Chondrocyte (in vitro differentiated cells): ENCODE results near the gene SRSF8. TPM values are rescaled to one million over a fixed set of nuclear protein-coding genes. Genes with fewer than 3 reads are reported as not detected.
"Not testable (repeated sequence)": the region's sequence is repeated elsewhere in the genome, so short reads cannot be mapped to it uniquely, and the experiment has no call there.

Source experiments
- DNase-seq: peaks from one replicate; pipeline ENCODE4 v3.0.0; 2021; ENCODE audit warnings: mixed read lengths, low spot score
- H3K27ac Mint-ChIP-seq: one replicate; pipeline ENCODE4 v1.8.0; 2021; ENCODE audit warnings: mild to moderate bottlenecking, moderate library complexity, mixed read lengths; ENCODE audit not compliant: unreplicated experiment
- H3K27me3 Mint-ChIP-seq: 2 replicates; pipeline ENCODE4 v1.8.0; 2021; ENCODE audit warnings: low read depth, mixed read lengths
- H3K36me3 Mint-ChIP-seq: 2 replicates; pipeline ENCODE4 v1.8.0; 2021; ENCODE audit warnings: low read depth, mixed read lengths
- H3K4me1 Mint-ChIP-seq: 2 replicates; pipeline ENCODE4 v1.8.0; 2021; ENCODE audit warnings: low read depth, mild to moderate bottlenecking, mixed read lengths
- H3K4me3 Mint-ChIP-seq: one replicate; pipeline ENCODE4 v1.8.0; 2021; ENCODE audit warnings: mild to moderate bottlenecking, moderate library complexity, mixed read lengths; ENCODE audit not compliant: unreplicated experiment
- H3K9me3 Mint-ChIP-seq: 2 replicates; pipeline ENCODE4 v1.8.0; 2021; ENCODE audit warnings: low read depth, mixed read lengths
- CTCF ChIP-seq: fragments of 200-600 bp; sonication (generic); IDR thresholded peaks from 2 replicates; pipeline ENCODE4 v1.5.0; 2021; ENCODE audit warnings: antibody characterized with exemption, mild to moderate bottlenecking, moderate library complexity
- long read RNA-seq: library from polyadenylated mRNA; stranded (forward); transcript quantifications from one replicate; pipeline ENCODE4 v2.0.0, GENCODE V29; 2021
- total RNA-seq: library from RNA; stranded (reverse); gene quantifications from 3 replicates; pipeline ENCODE4 v1.2.1, GENCODE V29; 2021

The SRSF8 gene
- 45.2 to 48.6 TPM (median 45.5 TPM) in 3 replicates for total RNA-seq
- long read RNA-seq, full-length matches to known transcripts = 128 of 131 reads
- long read RNA-seq, partial matches to known transcripts = 0 of 131 reads
- long read RNA-seq, other reads (novel, unspliced or antisense) = 3 of 131 reads

- Mint-ChIP-seq H3K27me3 (no peaks in the 10 kb centered on the region), H3K36me3 (peaks cover 6% of the 10 kb centered on the region), H3K4me1 (peaks cover 26% of the 10 kb centered on the region), H3K9me3 (no peaks in the 10 kb centered on the region), H3K27ac (peak within 1 kb of the TSS; percentile 97), H3K4me3 (peak within 1 kb of the TSS; percentile 98)
- DNase-seq = no peak
- TF ChIP-seq CTCF = no peak
Measured at GRCh38 chr11:95066716-95067038, at the start of gene SRSF8. Gene SRSF8 (plus strand): TSS chr11:95066919. CDS start chr11:95067227, 308 bp downstream.

GRCh38 chr11:95021468-95021867 is 45.3 kb upstream of the SRSF8 start:
- H3K27me3 Mint-ChIP-seq, DNase-seq, H3K9me3 Mint-ChIP-seq, H3K4me1 Mint-ChIP-seq, H3K36me3 Mint-ChIP-seq, H3K4me3 Mint-ChIP-seq, H3K27ac Mint-ChIP-seq: not testable (repeated sequence)

- Mint-ChIP-seq H3K4me3 (no peak within 1 kb of the TSS), H3K27me3 (no peaks in the 10 kb centered on the region), H3K27ac (no peak within 1 kb of the TSS), H3K4me1 (no peaks in the 10 kb centered on the region), H3K36me3 (no peaks in the 10 kb centered on the region), H3K9me3 (no peaks in the 10 kb centered on the region)
- TF ChIP-seq CTCF = no peak
- no peak for DNase-seq
Measured at GRCh38 chr11:95024958-95025357, 41.8 kb upstream of the SRSF8 start, which contains the start of gene KDM4E. Gene KDM4E (plus strand): TSS chr11:95025258. CDS start chr11:95025558, 300 bp downstream.

- not testable (repeated sequence) for H3K9me3 Mint-ChIP-seq, H3K27ac Mint-ChIP-seq, H3K27me3 Mint-ChIP-seq, H3K36me3 Mint-ChIP-seq, H3K4me1 Mint-ChIP-seq, DNase-seq, H3K4me3 Mint-ChIP-seq
Measured at GRCh38 chr11:95025594-95025993, 41.1 kb upstream of the SRSF8 start.

- TF ChIP-seq CTCF = no peak
- Mint-ChIP-seq H3K36me3 (no peaks in the 10 kb centered on the region), H3K9me3 (peaks cover 3% of the 10 kb centered on the region), H3K27me3 (no peaks in the 10 kb centered on the region), H3K4me1 (no peaks in the 10 kb centered on the region), H3K27ac (no peak overlapping the region), H3K4me3 (no peak overlapping the region)
- no peak for DNase-seq
Measured at GRCh38 chr11:95028357-95028756, 38.4 kb upstream of the SRSF8 start.

GRCh38 chr11:95033051-95033450 is 33.7 kb upstream of the SRSF8 start:
- Mint-ChIP-seq H3K4me3 (no peak overlapping the region), H3K4me1 (no peaks in the 10 kb centered on the region), H3K9me3 (peaks cover 3% of the 10 kb centered on the region), H3K27me3 (no peaks in the 10 kb centered on the region), H3K36me3 (no peaks in the 10 kb centered on the region), H3K27ac (no peak overlapping the region)
- no peak for TF ChIP-seq CTCF
- no peak for DNase-seq
